GM19025 (cell line): ENCODE results near the gene RBM41.

Source experiments
- ATAC-seq: cut with Tn5 transposase; IDR thresholded peaks from one replicate; pipeline ENCODE4 v1.9.1; 2021; ENCODE audit warnings: mild to moderate bottlenecking, low read depth, moderate library complexity; ENCODE audit not compliant: unreplicated experiment

The RBM41 gene

GRCh38 chrX:107047622-107048021 is 71.0 kb downstream of the RBM41 start:
- ATAC-seq, result no peak

DNA sequence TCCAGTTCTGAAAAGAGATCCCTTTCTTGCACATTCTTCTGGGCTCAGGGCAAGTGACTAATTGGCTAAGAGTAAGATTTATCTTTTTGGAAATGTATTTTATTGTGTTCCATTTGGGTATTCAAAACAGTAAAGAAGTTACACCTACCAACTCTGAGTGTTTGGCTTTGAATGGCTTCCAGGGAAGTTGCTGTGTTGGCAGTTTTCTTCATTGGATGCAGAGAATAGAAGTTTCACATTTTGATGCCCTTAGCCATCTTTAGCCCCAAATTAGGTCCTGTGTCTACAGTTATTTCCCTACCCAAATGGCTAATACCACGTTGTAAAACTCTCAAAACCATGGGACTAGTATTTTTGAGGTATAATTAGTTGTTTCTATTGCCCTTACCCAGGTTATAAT is 88.9 kb downstream of the RBM41 start:
- no peak for ATAC-seq

- no peak for ATAC-seq
Observed at GRCh38 chrX:107025545-107025944, 93.1 kb downstream of the RBM41 start.

DNA sequence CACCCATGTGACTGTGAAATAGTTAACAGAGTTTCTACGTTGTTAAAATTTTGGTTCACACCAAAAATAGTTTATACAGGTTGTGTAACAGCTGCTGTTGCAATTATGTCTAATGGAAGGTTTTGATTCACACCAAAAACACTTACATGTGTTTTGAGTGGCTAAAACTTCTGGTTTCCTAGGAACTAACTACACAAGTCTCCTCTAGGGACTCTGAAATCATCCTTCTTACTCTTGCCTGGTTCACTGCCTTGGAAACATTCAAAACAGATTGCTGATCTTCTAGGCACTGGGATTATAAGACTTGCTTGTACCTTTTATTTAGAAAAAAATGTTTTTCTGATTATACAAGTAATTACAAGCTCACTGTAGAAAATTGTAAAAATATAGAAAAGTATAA is 103.7 kb downstream of the RBM41 start:
- ATAC-seq, result no peak
